IMR-90 (cell line): ENCODE data around the gene RAB8A. TPM values are rescaled to one million over a fixed set of nuclear protein-coding genes. Genes with fewer than 3 reads are reported as not detected.

ENCODE experiments used
- ATAC-seq: fragments of 200-7000 bp; cut with Tn5 transposase; 2 replicates; pipeline ENCODE4 v1.9.1; 2020; ENCODE audit warnings: low read depth, mild to moderate bottlenecking, moderate library complexity
- BruUV-seq: library from RNA; stranded (reverse); fragments of 400-500 nt; replicated peaks from 2 replicates; lab custom pipeline; 2021; lab: Mats Ljungman, UMichigan
- CTCF ChIA-PET: fragments of 300-600 bp; formaldehyde crosslinking; extraction: SDS; loops from one replicate; lab custom pipeline; 2021; ENCODE audit warnings: antibody characterized with exemption; lab: Yijun Ruan, JAX
- POLR2A ChIA-PET: fragments of 300-600 bp; sonication (Branson Sonifier 250); formaldehyde crosslinking; loops from one replicate; lab custom pipeline; 2022; ENCODE audit warnings: antibody characterized with exemption; ENCODE audit not compliant: unreplicated experiment; lab: Charles Lee
- DNase-seq: peaks from one replicate; pipeline ENCODE4 v3.0.0; 2013
- H2AFZ ChIP-seq: replicated peaks from 2 replicates; pipeline ENCODE3; 2013; ENCODE audit warnings: low read length, mild to moderate bottlenecking; ENCODE audit not compliant: poor library complexity
- H2AK5ac ChIP-seq: 2 replicates; pipeline ENCODE4 v1.6.1; 2013; ENCODE audit warnings: low read depth, low read length, inconsistent platforms
- H2AK9ac ChIP-seq: replicated peaks from 2 replicates; pipeline ENCODE3; 2013; ENCODE audit warnings: mild to moderate bottlenecking, low read depth, low read length, moderate library complexity; ENCODE audit not compliant: poor library complexity
- H2BK120ac ChIP-seq: 2 replicates; pipeline ENCODE4 v1.6.1; 2013; ENCODE audit warnings: low read depth, low read length, inconsistent platforms
- H2BK15ac ChIP-seq: 3 replicates; pipeline ENCODE4 v1.6.1; 2013; ENCODE audit warnings: low read depth, low read length, inconsistent platforms
- H2BK20ac ChIP-seq: 2 replicates; pipeline ENCODE4 v1.6.1; 2013; ENCODE audit warnings: low read depth, mild to moderate bottlenecking, inconsistent platforms, low read length, moderate library complexity
- H2BK5ac ChIP-seq: 2 replicates; pipeline ENCODE4 v1.6.1; 2013; ENCODE audit warnings: mild to moderate bottlenecking, low read depth, low read length, inconsistent platforms; ENCODE audit not compliant: poor library complexity, severe bottlenecking
- H3K14ac ChIP-seq: replicated peaks from 2 replicates; pipeline ENCODE4 v1.6.1; 2013; ENCODE audit warnings: low read depth, low read length, inconsistent platforms
- H3K18ac ChIP-seq: 2 replicates; pipeline ENCODE4 v1.6.1; 2013; ENCODE audit warnings: low read depth, low read length, control low read depth
- H3K23ac ChIP-seq: 2 replicates; pipeline ENCODE4 v1.6.1; 2013; ENCODE audit warnings: low read depth, low read length, inconsistent platforms
- H3K27ac ChIP-seq: 2 replicates; pipeline ENCODE4 v1.5.1; 2013; ENCODE audit warnings: mild to moderate bottlenecking, control low read depth, low read length; ENCODE audit not compliant: insufficient read depth
- H3K27me3 ChIP-seq: 2 replicates; pipeline ENCODE4 v1.6.1; 2013; ENCODE audit warnings: low read length; ENCODE audit not compliant: control insufficient read depth, insufficient read depth
- H3K36me3 ChIP-seq: 2 replicates; pipeline ENCODE4 v1.6.1; 2013; ENCODE audit warnings: low read length, mixed read lengths; ENCODE audit not compliant: control insufficient read depth, insufficient read depth
- H3K4ac ChIP-seq: 2 replicates; pipeline ENCODE4 v1.6.1; 2013; ENCODE audit warnings: low read depth, low read length, inconsistent platforms
- H3K4me1 ChIP-seq: 2 replicates; pipeline ENCODE4 v1.6.1; 2013; ENCODE audit warnings: low read length, mixed read lengths; ENCODE audit not compliant: control insufficient read depth, insufficient read depth
- H3K4me2 ChIP-seq: 2 replicates; pipeline ENCODE4 v1.6.1; 2013; ENCODE audit warnings: low read depth, mild to moderate bottlenecking, control low read depth, low read length, moderate library complexity
- H3K4me3 ChIP-seq: 2 replicates; pipeline ENCODE4 v1.5.1; 2013; ENCODE audit warnings: low read depth, mild to moderate bottlenecking, control low read depth, low read length, moderate library complexity; ENCODE audit not compliant: insufficient read depth
- H3K56ac ChIP-seq: 2 replicates; pipeline ENCODE4 v1.6.1; 2013; ENCODE audit warnings: low read length, inconsistent platforms; ENCODE audit not compliant: insufficient read depth; ENCODE audit errors: extremely low read depth
- H3K79me1 ChIP-seq, 2 experiments: 2 replicates each; pipeline ENCODE4 v1.6.1; 2013; ENCODE audit warnings: low read length in 2 of 2, inconsistent platforms in 1 of 2, low read depth in 1 of 2
- H3K9ac ChIP-seq: 2 replicates; pipeline ENCODE4 v1.6.1; 2013; ENCODE audit warnings: low read depth, low read length, control low read depth
- H3K9me1 ChIP-seq: 2 replicates; pipeline ENCODE4 v1.6.1; 2013; ENCODE audit warnings: low read length, inconsistent platforms; ENCODE audit not compliant: insufficient read depth
- H3K9me3 ChIP-seq: 2 replicates; pipeline ENCODE4 v1.6.1; 2013; ENCODE audit warnings: low read length; ENCODE audit not compliant: control insufficient read depth, insufficient read depth
- H4K20me1 ChIP-seq: 2 replicates; pipeline ENCODE4 v1.6.1; 2013; ENCODE audit warnings: low read length, inconsistent platforms; ENCODE audit not compliant: insufficient read depth
- H4K5ac ChIP-seq: 2 replicates; pipeline ENCODE4 v1.6.1; 2013; ENCODE audit warnings: mild to moderate bottlenecking, low read depth, low read length, control low read depth
- H4K8ac ChIP-seq, 2 experiments: 2 replicates each; pipeline ENCODE4 v1.6.1; 2013; ENCODE audit warnings: low read depth in 2 of 2, low read length in 2 of 2, control low read depth in 1 of 2, inconsistent platforms in 1 of 2
- H4K91ac ChIP-seq: 2 replicates; pipeline ENCODE4 v1.6.1; 2013; ENCODE audit warnings: low read depth, low read length, inconsistent platforms; ENCODE audit not compliant: insufficient read depth
- CEBPB ChIP-seq: IDR thresholded peaks from 2 replicates; pipeline ENCODE4 v1.6.1; 2012; ENCODE audit warnings: low read depth, low read length, improper control_type of control experiment
- FOS ChIP-seq: fragments of 150-350 bp; IDR thresholded peaks from 2 replicates; pipeline ENCODE4 v1.6.1; 2016; ENCODE audit warnings: low read depth, low read length
- RCOR1 ChIP-seq: IDR thresholded peaks from 2 replicates; pipeline ENCODE4 v1.6.1; 2012; ENCODE audit warnings: mild to moderate bottlenecking, low read length, improper control_type of control experiment; ENCODE audit not compliant: insufficient replicate concordance
- WGBS, 2 experiments: methylation state at CpG; one replicate each; pipeline versions ENCODE4 v1.1.5 to v1.1.7; 2013; ENCODE audit warnings: missing lambda C conversion rate in 2 of 2; ENCODE audit not compliant: insufficient read length in 1 of 2; ENCODE audit errors: extremely low coverage in 2 of 2; 5-methylcytosine and 5-hydroxymethylcytosine counted together
- dilution Hi-C: fragments of 300-500 bp; cut with HindIII; formaldehyde crosslinking; loops from one replicate; pipeline ENCODE4 v1.14.3; 2018; ENCODE audit warnings: low sequenced_read_pairs; ENCODE audit not compliant: unreplicated experiment
- in situ Hi-C: fragments of 300-500 bp; cut with MboI; formaldehyde crosslinking; loops from 3 replicates; pipeline ENCODE4 v1.14.3; 2019; ENCODE audit warnings: low sequenced_read_pairs, inconsistent platforms, mixed read lengths
- intact Hi-C: fragments of 100-400 bp; cut with micrococcal nuclease; formaldehyde crosslinking; loops from 2 replicates; pipeline ENCODE4 v1.10.0; 2022
- polyA plus RNA-seq, 3 experiments: library from polyadenylated mRNA; depleted of rRNA; stranded (reverse); fragments of >200 nt; gene quantifications; 2 replicates each; pipeline ENCODE4 v1.2.3, GENCODE V29; 2012; ENCODE audit warnings: low replicate concordance in 1 of 3
- total RNA-seq: library from RNA; depleted of rRNA; stranded (reverse); fragments of >200 nt; gene quantifications from 2 replicates; pipeline ENCODE4 v1.2.3, GENCODE V29; 2012

The RAB8A gene
- total and polyA plus RNA-seq, 2 of the 4 experiments (the other 2 are of a cell fraction), result 64.5 to 135 TPM

- H3K14ac ChIP-seq, result no peak overlapping the region
- H3K56ac ChIP-seq, result no peak overlapping the region
- no peak overlapping the region for H2BK20ac ChIP-seq
- no peak overlapping the region for H3K4ac ChIP-seq
- H3K4me3 ChIP-seq, result no peak overlapping the region
- no peak overlapping the region for H2BK15ac ChIP-seq
- WGBS, 2 experiments, result no CpG with 5 or more reads among the region's 13 CpGs
- H3K9me3 ChIP-seq, result no peaks in the 10 kb centered on the region
- no peak overlapping the region for H4K8ac ChIP-seq
- no TSS peak for BruUV-seq
- no peak overlapping the region for H2AFZ ChIP-seq
- H3K18ac ChIP-seq, result no peak overlapping the region
- H2AK9ac ChIP-seq, result peak overlapping the region; percentile 55
- intact Hi-C loops (no loop called here), in situ Hi-C loops (no loop called here), dilution Hi-C loops (no loop called here)
- no peak overlapping the region for H2AK5ac ChIP-seq
- no peaks in the 10 kb centered on the region for H3K9me1 ChIP-seq
- no peaks in the 10 kb centered on the region for H3K36me3 ChIP-seq
- no peaks in the 10 kb centered on the region for H3K4me1 ChIP-seq
- H2BK120ac ChIP-seq, result no peak overlapping the region
- H2BK5ac ChIP-seq, result no peak overlapping the region
- H4K5ac ChIP-seq, result no peak overlapping the region
- no peaks in the 10 kb centered on the region; the same call in 1 of the 2 replicates for H4K20me1 ChIP-seq
- no peak for DNase-seq
- no peak overlapping the region for H3K27ac ChIP-seq
- H3K79me1 ChIP-seq, result no peaks in the 10 kb centered on the region
- ATAC-seq, result no peak
- CTCF ChIA-PET, result no interaction called here
- TF ChIP-seq FOS, result no peak
- no peak for TF ChIP-seq RCOR1
- peak; percentile 12; the same call in 1 of the 2 replicates for TF ChIP-seq CEBPB
- H3K9ac ChIP-seq, result no peak overlapping the region
- no peak overlapping the region for H3K23ac ChIP-seq
- POLR2A ChIA-PET, result no interaction called here
- no peak overlapping the region for H4K91ac ChIP-seq
- no peaks in the 10 kb centered on the region; the same call in 1 of the 2 replicates for H3K27me3 ChIP-seq
- H3K4me2 ChIP-seq, result no peak overlapping the region
Observed at GRCh38 chr19:16139752-16140151, 28.1 kb downstream of the RAB8A start.
